Common myeloid progenitor, CD34-positive (primary cell): ENCODE data around the gene SUPT6H.
A peak's percentile ranks its signal among the peaks of the same experiment; 100 is the strongest.

Experiments used
- CTCF ChIA-PET: fragments of 350-600 bp; sonication (Branson Sonifier 250); formaldehyde crosslinking; loops from one replicate; lab custom pipeline; 2021; ENCODE audit warnings: antibody characterized with exemption; lab: Charles Lee
- POLR2A ChIA-PET: fragments of 350-600 bp; sonication (Branson Sonifier 250); formaldehyde crosslinking; loops from one replicate; lab custom pipeline; 2021; ENCODE audit warnings: antibody characterized with exemption; lab: Charles Lee
- DNase-seq, 3 donors: peaks; one replicate each; pipeline versions ENCODE4 v3.0.0 to v3.0.0-alpha.2; 2013
- H3K27ac ChIP-seq, 2 experiments: 1 replicate in 1 of 2; 2 replicates in 1 of 2; pipeline ENCODE4 v1.7.0; 2013; ENCODE audit warnings: inconsistent platforms in 2 of 2, low read length in 2 of 2, mild to moderate bottlenecking in 2 of 2, low read depth in 1 of 2, moderate library complexity in 1 of 2; ENCODE audit not compliant: severe bottlenecking in 2 of 2, insufficient read depth in 1 of 2, poor library complexity in 1 of 2
- H3K27me3 ChIP-seq, 5 experiments: replicated peaks in 2 of 5; 1 replicate in 3 of 5; 2 replicates in 2 of 5; pipeline versions ENCODE4 v1.6.1 to v1.7.0; 2013; ENCODE audit warnings: low read length in 4 of 5, mild to moderate bottlenecking in 2 of 5, moderate library complexity in 2 of 5, inconsistent platforms in 1 of 5; ENCODE audit not compliant: insufficient read depth in 5 of 5, control insufficient read depth in 4 of 5
- H3K36me3 ChIP-seq, 4 experiments: 1 replicate in 2 of 4; 2 replicates in 2 of 4; pipeline versions ENCODE4 v1.6.1 to v1.7.0; 2013; ENCODE audit warnings: low read length in 3 of 4, control low read depth in 1 of 4, mild to moderate bottlenecking in 1 of 4; ENCODE audit not compliant: control insufficient read depth in 4 of 4, insufficient read depth in 4 of 4
- H3K4me1 ChIP-seq, 4 experiments: 1 replicate in 3 of 4; 2 replicates in 1 of 4; pipeline versions ENCODE4 v1.6.1 to v1.7.1; 2013; ENCODE audit warnings: low read length in 3 of 4, mild to moderate bottlenecking in 3 of 4, control low read depth in 1 of 4, inconsistent platforms in 1 of 4, moderate library complexity in 1 of 4; ENCODE audit not compliant: control insufficient read depth in 4 of 4, insufficient read depth in 4 of 4; ENCODE audit errors: control extremely low read depth in 1 of 4
- H3K4me3 ChIP-seq, 7 experiments: 1 replicate in 4 of 7; 2 replicates in 3 of 7; pipeline versions ENCODE4 v1.5.1 to v1.7.0; 2013; ENCODE audit warnings: mild to moderate bottlenecking in 7 of 7, low read length in 6 of 7, moderate library complexity in 6 of 7, inconsistent platforms in 2 of 7, low read depth in 2 of 7, control low read depth in 1 of 7; ENCODE audit not compliant: insufficient read depth in 4 of 7, control insufficient read depth in 1 of 7; ENCODE audit errors: extremely low read depth in 1 of 7
- H3K9me3 ChIP-seq, 5 experiments: 1 replicate in 4 of 5; 2 replicates in 1 of 5; pipeline versions ENCODE4 v1.6.1 to v1.7.1; 2013; ENCODE audit warnings: low read length in 4 of 5, mild to moderate bottlenecking in 2 of 5, inconsistent platforms in 1 of 5, low read depth in 1 of 5, moderate library complexity in 1 of 5; ENCODE audit not compliant: control insufficient read depth in 4 of 5, insufficient read depth in 2 of 5; ENCODE audit errors: control extremely low read depth in 1 of 5
- WGBS: methylation state at CpG from one replicate; pipeline ENCODE4 v1.1.5; 2013; ENCODE audit not compliant: insufficient coverage; 5-methylcytosine and 5-hydroxymethylcytosine counted together

SUPT6H gene

DNA sequence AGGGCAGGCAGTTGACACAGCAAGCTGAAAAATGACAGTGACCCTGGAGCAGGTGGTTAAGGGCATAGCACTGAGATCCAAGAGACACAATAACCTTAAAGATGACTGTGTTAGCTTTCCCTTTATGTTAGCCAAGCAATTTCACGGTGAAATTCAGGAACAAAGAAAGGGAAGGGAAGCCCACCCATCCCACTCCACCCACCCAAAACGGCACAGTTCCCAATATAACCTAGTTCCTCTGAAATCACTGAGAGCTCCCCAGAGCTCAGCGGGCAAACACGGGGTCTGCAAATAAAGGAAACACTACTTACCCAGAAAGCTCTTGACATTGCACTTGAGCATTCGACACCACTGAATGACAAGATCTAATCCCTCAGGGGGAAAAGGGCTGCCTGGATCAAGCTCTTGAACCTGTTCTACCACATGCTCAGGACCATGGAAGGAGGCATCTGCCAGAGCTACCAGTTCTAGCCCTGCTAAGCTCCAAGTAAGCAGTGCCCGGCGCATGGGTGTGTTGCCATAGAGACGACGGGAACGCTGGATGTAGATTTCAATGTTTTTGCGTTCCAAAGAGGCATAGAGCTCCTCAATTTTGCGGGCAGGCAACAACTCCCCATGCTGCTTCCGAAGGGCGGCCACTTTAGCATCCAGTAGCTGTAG, 27.7 kb upstream of the SUPT6H start:
- Histone ChIP-seq H3K4me3 (no peak overlapping the region), H3K4me1 (no peaks in the 10 kb centered on the region), H3K36me3 (peaks cover 53 to 97% (median 82%) of the 10 kb centered on the region in 4 experiments), H3K27ac (no peak overlapping the region), H3K27me3 (no peaks in the 10 kb centered on the region), H3K9me3 (no peaks in the 10 kb centered on the region)
- WGBS = 95% methylated on average over 11 of the region's 14 CpGs
- ChIA-PET POLR2A (interaction anchor here (0.6 kb wide), 1 partner anchor 13 kb away, joined by 4 read pairs; no protein-coding TSS in a partner anchor), CTCF (interaction anchor here (0.6 to 1.9 kb wide), 6 partner anchors 9 to 93 kb away, joined by 3 to 6 read pairs (median 4); no protein-coding TSS in a partner anchor)
- no peak for DNase-seq

DNA sequence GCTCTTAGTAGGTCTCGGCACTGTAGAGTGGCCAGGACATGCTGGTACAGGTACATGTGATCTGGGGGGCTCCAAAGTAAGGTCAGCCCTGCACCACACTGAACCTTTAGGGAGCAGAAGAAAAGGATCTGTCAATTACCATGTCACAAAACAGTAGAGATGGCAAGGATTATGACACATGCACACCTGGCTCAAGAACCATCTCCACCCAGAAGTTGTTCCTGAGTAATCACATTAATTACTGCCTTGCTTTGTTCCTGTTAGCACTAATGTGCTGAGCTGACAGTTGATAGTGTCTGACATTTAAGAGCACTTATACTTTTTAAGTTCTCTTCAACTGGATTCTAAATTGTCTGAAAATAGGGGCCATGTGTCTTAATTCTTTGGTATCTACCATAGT, 26.5 kb upstream of the SUPT6H start:
- 92% methylated on average over 1 of the region's 1 CpG for WGBS
- CTCF ChIA-PET = interaction anchor here (1.5 to 1.9 kb wide), 3 partner anchors 8 to 19 kb away, joined by 4 to 6 read pairs (median 5); no protein-coding TSS in a partner anchor
- H3K4me1 ChIP-seq = no peaks in the 10 kb centered on the region

DNA sequence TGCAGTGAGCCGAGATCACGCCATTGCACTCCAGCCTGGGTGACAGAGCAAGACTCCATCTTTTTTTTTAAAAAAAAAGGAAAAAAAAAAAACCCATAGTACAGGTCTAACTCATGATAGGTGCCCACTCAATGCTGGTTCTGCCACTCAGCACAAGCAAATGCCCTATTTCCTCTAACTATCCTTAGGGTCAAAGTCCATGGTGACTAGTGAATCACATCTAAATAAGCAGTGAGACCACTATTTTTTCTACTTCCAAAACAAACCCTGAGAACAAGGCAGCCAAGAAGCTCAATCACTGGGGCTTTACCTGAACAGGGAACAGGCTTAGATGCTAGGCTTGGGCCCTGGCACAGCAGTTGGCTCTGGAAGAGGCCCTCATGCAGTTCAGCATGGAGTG, 20.4 kb upstream of the SUPT6H start:
- POLR2A ChIA-PET = no interaction called here
- H3K27me3 ChIP-seq = no peaks in the 10 kb centered on the region
- no peak overlapping the region for H3K4me3 ChIP-seq
- peaks cover 18 to 32% (median 27%) of the 10 kb centered on the region in 4 experiments for H3K4me1 ChIP-seq
- H3K27ac ChIP-seq = peak overlapping the region in 1 of 2 experiments; percentile 16
- WGBS = no CpG with 5 or more reads among the region's 2 CpGs
- DNase-seq = no peak
- H3K9me3 ChIP-seq = no peaks in the 10 kb centered on the region
- CTCF ChIA-PET = interaction anchor here (6.0 to 6.3 kb wide), 2 partner anchors 20 to 35 kb away, joined by 36 to 41 read pairs; partner anchors contain the start of genes SDF2 and SUPT6H
- H3K36me3 ChIP-seq = peaks cover 42 to 69% (median 59%) of the 10 kb centered on the region in 4 experiments

More for the DNA sequence above, 26.5 kb upstream of the SUPT6H start:
- peaks cover 61 to 97% (median 87%) of the 10 kb centered on the region in 4 experiments for H3K36me3 ChIP-seq
- H3K27ac ChIP-seq = no peak overlapping the region
- no peak overlapping the region for H3K4me3 ChIP-seq
- no peaks in the 10 kb centered on the region for H3K27me3 ChIP-seq
- POLR2A ChIA-PET = interaction anchor here (0.6 kb wide), 1 partner anchor 14 kb away, joined by 4 read pairs; no protein-coding TSS in a partner anchor
- DNase-seq = no peak
- no peaks in the 10 kb centered on the region for H3K9me3 ChIP-seq

DNA sequence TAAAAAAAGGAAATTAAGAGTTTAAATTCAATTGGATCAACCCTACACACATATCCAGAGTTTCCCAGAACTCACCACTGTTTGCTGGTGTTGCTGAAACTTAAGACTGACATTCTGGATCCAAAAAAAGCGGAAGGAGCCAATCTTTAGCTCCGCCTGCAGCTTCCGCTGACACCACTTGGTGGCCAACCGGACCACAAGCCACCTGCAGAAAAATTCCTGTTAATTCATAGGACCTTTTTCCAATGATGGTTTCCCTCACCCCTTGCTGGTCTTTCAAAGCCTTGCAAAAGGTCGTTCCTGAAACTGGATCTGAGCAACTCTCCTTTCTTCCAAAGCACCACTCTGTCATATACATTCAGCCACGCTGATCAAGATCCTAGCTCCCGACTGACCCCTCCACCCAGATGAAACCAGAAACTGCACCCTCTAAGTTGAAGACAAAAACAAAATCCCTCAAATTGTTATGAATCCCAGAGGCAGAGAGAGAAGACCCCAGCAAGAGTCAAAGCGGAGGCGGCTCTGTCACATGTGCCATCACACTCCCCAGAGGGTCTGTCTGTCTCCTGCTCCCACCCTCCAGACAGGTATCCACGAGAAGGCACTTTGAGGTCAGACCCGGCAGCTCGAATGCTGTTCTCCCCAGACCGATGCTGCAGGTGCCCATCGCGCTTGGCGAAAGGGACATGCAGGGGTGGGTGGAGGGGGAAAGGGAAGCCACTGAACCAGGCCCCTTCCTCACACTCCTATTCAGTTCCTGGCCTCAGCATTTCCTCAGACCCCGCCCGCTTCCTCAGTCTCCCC, 17.8 kb upstream of the SUPT6H start:
- peak overlapping the region; percentile 37 to 90 for H3K27ac ChIP-seq

DNA sequence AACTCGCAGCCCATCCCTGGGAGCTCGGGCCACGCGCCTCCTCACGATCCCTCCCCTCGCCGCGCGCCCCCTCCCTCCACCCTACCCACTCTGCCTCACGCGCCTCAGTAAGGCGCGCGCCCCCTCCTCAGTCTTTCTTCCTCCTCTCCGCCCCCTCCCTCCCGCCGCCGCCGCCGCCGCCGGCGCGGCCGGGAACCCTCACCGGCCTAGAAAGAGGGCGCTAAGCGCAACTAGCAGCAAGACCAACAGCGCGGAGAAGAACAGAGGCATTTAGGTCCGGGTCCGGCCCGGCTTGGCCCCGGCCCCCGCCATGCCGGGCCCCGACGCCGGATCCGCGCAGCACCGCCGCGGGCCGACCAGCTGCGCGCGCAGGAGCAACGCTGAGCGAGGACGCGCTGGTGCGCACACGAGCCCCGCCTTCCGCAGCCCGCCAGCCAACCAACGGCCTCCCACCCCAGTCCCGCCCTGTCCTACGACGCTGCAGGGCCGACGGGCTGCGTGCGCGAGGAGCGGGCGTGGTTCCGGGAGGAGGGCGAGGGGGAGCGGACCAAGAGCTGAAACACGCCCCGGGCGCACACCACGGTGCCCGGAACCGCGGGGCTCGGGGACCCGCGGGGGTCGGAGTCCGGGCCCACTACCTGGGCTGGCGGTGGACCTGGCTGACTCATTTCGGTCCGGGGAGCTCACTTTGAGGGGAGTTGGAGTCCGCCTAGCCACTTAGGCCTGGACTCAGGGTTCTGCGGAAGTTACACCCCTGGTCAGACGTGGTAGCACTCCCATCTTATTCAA, 17.0 kb upstream of the SUPT6H start, which contains the start of gene BLTP2:
Gene BLTP2, minus strand, starts transcription at position 372 of the 789 bp plus-strand sequence. Its CDS starts 102 bp downstream, at position 270.
- H3K36me3 ChIP-seq = peaks cover 19 to 44% (median 34%) of the 10 kb centered on the region in 4 experiments
- POLR2A ChIA-PET = interaction anchor here (0.6 to 4.1 kb wide), 4 partner anchors 18 to 745 kb away, joined by 3 to 31 read pairs (median 3); partner anchors contain the start of genes RPL23A, SDF2, SUPT6H and TAOK1

More for the DNA sequence above, 17.8 kb upstream of the SUPT6H start:
- peaks cover 18 to 35% (median 32%) of the 10 kb centered on the region in 4 experiments for H3K4me1 ChIP-seq
- 1% methylated on average over 10 of the region's 18 CpGs for WGBS
- no peaks in the 10 kb centered on the region for H3K27me3 ChIP-seq
- no peaks in the 10 kb centered on the region for H3K9me3 ChIP-seq
- peaks cover 24 to 52% (median 40%) of the 10 kb centered on the region in 4 experiments for H3K36me3 ChIP-seq
- DNase-seq = peak; percentile 72 to 84 (median 83)
- POLR2A ChIA-PET = interaction anchor here (0.6 to 4.1 kb wide), 4 partner anchors 19 to 76 kb away, joined by 3 to 31 read pairs (median 4); partner anchors contain the start of genes RPL23A, SDF2 and SUPT6H
- CTCF ChIA-PET = interaction anchor here (0.9 to 6.3 kb wide), 8 partner anchors 10 to 33 kb away, joined by 3 to 41 read pairs (median 6); partner anchors contain the start of genes SDF2 and SUPT6H
- peak overlapping the region; percentile 73 to 98 (median 96) for H3K4me3 ChIP-seq

DNA sequence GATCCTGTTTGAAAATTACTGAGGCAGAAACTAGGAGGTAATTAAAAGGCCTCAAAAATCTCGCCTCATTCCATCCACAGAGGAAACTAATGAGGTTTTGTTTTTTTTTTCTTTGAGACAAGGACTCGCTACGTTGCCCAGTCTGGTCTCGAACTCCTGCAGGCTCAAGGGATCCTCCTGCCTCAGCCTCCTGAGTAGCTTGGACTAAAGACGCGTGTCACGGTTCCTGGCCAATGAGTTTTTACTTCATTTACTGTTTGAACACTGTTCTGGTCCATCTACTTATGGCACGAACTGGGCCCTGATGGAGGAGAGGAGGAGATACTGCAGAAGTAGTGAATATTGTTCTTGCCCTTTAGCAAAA, 16.4 kb upstream of the SUPT6H start:
- Histone ChIP-seq H3K9me3 (no peaks in the 10 kb centered on the region), H3K4me1 (peaks cover 18 to 35% (median 32%) of the 10 kb centered on the region in 4 experiments), H3K27me3 (no peaks in the 10 kb centered on the region), H3K4me3 (peak overlapping the region; percentile 73 to 98 (median 96)), H3K36me3 (peaks cover 15 to 40% (median 31%) of the 10 kb centered on the region in 4 experiments), H3K27ac (peak overlapping the region; percentile 61 to 90)
- no peak for DNase-seq
- POLR2A ChIA-PET = interaction anchor here (4.1 kb wide), 1 partner anchor 17 kb away, joined by 31 read pairs; the partner anchor contains the start of genes SDF2 and SUPT6H
- CTCF ChIA-PET = interaction anchor here (1.0 to 6.3 kb wide), 8 partner anchors 12 to 71 kb away, joined by 3 to 41 read pairs (median 9); partner anchors contain the start of genes SDF2 and SUPT6H
- WGBS = 23% methylated on average over 3 of the region's 8 CpGs

More for the DNA sequence above, 17.0 kb upstream of the SUPT6H start, which contains the start of gene BLTP2:
- 0% methylated on average over 46 of the region's 89 CpGs for WGBS
- CTCF ChIA-PET = interaction anchor here (0.7 to 6.3 kb wide), 8 partner anchors 12 to 33 kb away, joined by 3 to 41 read pairs (median 9); partner anchors contain the start of genes SDF2 and SUPT6H
- Histone ChIP-seq H3K4me1 (peaks cover 18 to 35% (median 32%) of the 10 kb centered on the region in 4 experiments), H3K27me3 (no peaks in the 10 kb centered on the region), H3K9me3 (no peaks in the 10 kb centered on the region), H3K4me3 (peak within 1 kb of the TSS; percentile 73 to 98 (median 96)), H3K27ac (peak within 1 kb of the TSS; percentile 61 to 90)
- DNase-seq = peak; percentile 95 to 97 (median 97)
